CD4-positive, alpha-beta T cell (primary cell): Measurements from ENCODE around the gene CBX4. TPM values are rescaled to one million over a fixed set of nuclear protein-coding genes. Genes with fewer than 3 reads are reported as not detected.

Source experiments
- ATAC-seq: fragments of 200-7000 bp; cut with Tn5 transposase; one replicate; pipeline ENCODE4 v1.10.0; 2022; ENCODE audit warnings: mild to moderate bottlenecking; ENCODE audit not compliant: poor library complexity
- CTCF ChIA-PET: fragments of 350-600 bp; sonication (Branson Sonifier 250); formaldehyde crosslinking; loops from one replicate; lab custom pipeline; 2021; ENCODE audit warnings: antibody characterized with exemption, inconsistent platforms; lab: Charles Lee
- POLR2A ChIA-PET: fragments of 350-600 bp; sonication (Branson Sonifier 250); formaldehyde crosslinking; loops from one replicate; lab custom pipeline; 2021; ENCODE audit warnings: antibody characterized with exemption, inconsistent platforms; lab: Charles Lee
- DNase-seq, 14 experiments: peaks; one replicate each; pipeline ENCODE4 v3.0.0-alpha.2; 2013 to 2020; ENCODE audit warnings: mixed read lengths in 2 of 14
- H3K27ac ChIP-seq, 2 donors: one replicate each; pipeline versions ENCODE4 v1.5.1 to v1.7.0; 2013; ENCODE audit warnings: low read length in 2 of 2, low read depth in 1 of 2, mild to moderate bottlenecking in 1 of 2
- H3K27me3 ChIP-seq, 2 experiments: 1 replicate in 1 of 2; 2 replicates in 1 of 2; pipeline versions ENCODE4 v1.6.1 to v1.7.0; 2013; ENCODE audit warnings: low read length in 2 of 2, control low read depth in 1 of 2, mild to moderate bottlenecking in 1 of 2, moderate library complexity in 1 of 2; ENCODE audit not compliant: insufficient read depth in 2 of 2, control insufficient read depth in 1 of 2
- H3K36me3 ChIP-seq: one replicate; pipeline ENCODE4 v1.6.1; 2013; ENCODE audit warnings: low read length, control low read depth; ENCODE audit not compliant: insufficient read depth
- H3K4me1 ChIP-seq: one replicate; pipeline ENCODE4 v1.6.1; 2013; ENCODE audit warnings: low read length, control low read depth; ENCODE audit not compliant: insufficient read depth
- H3K4me3 ChIP-seq: one replicate; pipeline ENCODE4 v1.5.1; 2013; ENCODE audit warnings: mild to moderate bottlenecking, low read length, moderate library complexity
- H3K9me3 ChIP-seq, 2 experiments: 1 replicate in 1 of 2; 2 replicates in 1 of 2; pipeline versions ENCODE4 v1.6.1 to v1.7.0; 2013; ENCODE audit warnings: low read length in 2 of 2, mild to moderate bottlenecking in 2 of 2, control low read depth in 1 of 2, moderate library complexity in 1 of 2; ENCODE audit not compliant: control insufficient read depth in 1 of 2, insufficient read depth in 1 of 2
- H3K27ac Mint-ChIP-seq: one replicate; pipeline ENCODE4 v1.8.0; 2020; ENCODE audit warnings: mixed read lengths
- H3K27me3 Mint-ChIP-seq: one replicate; pipeline ENCODE4 v1.8.0; 2021; ENCODE audit warnings: mixed read lengths
- H3K36me3 Mint-ChIP-seq: one replicate; pipeline ENCODE4 v1.8.0; 2021; ENCODE audit warnings: low read depth, mixed read lengths
- H3K4me1 Mint-ChIP-seq: one replicate; pipeline ENCODE4 v1.8.0; 2021; ENCODE audit warnings: low read depth, mixed read lengths
- H3K4me3 Mint-ChIP-seq: one replicate; pipeline ENCODE4 v1.8.0; 2020; ENCODE audit warnings: mild to moderate bottlenecking, mixed read lengths
- H3K9me3 Mint-ChIP-seq: one replicate; pipeline ENCODE4 v1.8.0; 2020; ENCODE audit warnings: mixed read lengths
- intact Hi-C, 2 experiments: fragments of 100-400 bp; cut with DNase I in 1 of 2; cut with micrococcal nuclease in 1 of 2; formaldehyde crosslinking; loops; one replicate each; pipeline versions ENCODE4 v1.15.1 to v1.9.0; 2023 to 2025; cut with DNase I, micrococcal nuclease
- total RNA-seq, 174 experiments: library from RNA in 2 of 174; stranded (reverse) in 2 of 174; gene quantifications; one replicate each; pipeline ENCODE4 v1.2.3 and lab custom pipeline; 2021 to 2026
- TF ChIP-seq, protein P1 (sequence below): fragments of 200-600 bp; IDR thresholded peaks from one replicate; pipeline ENCODE4 v1.8.0; 2022; ENCODE audit warnings: antibody characterized with exemption, mild to moderate bottlenecking

CBX4 gene
- total RNA-seq, 2 experiments from 2014 or later, result 196 to 202 TPM

DNA sequence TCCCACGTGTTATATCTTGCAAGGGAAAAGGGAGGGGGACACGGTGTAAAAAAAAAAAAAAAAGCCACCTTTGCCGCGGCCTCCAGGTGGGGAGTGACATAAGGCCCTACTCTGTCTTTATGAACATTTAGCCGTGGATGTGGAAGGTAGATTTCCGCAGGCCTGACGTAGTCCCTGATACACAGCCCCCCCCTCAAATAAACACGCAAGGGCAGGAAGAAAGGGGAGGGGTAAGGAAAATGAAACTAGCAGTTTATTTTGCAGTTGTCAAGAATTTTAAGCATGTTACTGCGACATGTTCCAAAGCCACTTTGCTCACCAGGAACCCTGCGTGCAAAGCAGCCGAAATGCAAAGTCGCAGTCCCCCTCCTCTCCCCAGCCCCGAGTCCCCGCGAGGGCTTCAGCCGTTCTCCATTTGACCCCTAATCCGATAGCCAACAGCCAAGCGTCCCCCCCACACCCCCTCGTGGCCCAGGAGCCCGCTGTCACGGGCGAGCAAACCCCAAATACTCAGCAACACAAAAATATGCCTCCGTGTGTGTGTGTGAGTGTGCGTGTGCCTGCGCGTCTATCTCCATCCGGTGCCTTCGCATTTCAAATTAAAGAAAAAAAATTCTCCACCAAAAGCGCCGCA, 1.2 kb downstream of the CBX4 start:
- peak in 10 of 14 experiments; percentile 36 to 79 (median 52) for DNase-seq
- peak; percentile 12 for ATAC-seq
- intact Hi-C loops, result loop anchor here (1.0 to 5.0 kb wide), 4 partner anchors 27 to 199 kb away; partner anchors contain the start of genes CBX8 (in 1 of the 2) and CCDC40 (in 1 of the 2)
- Histone ChIP-seq H3K27ac (peak overlapping the region; percentile 58 to 75), H3K4me3 (peak overlapping the region; percentile 98), H3K36me3 (peaks cover 30% of the 10 kb centered on the region), H3K4me1 (peaks cover 81% of the 10 kb centered on the region), H3K9me3 (peaks cover 0 to 27% of the 10 kb centered on the region in 2 experiments), H3K27me3 (peaks cover 31 to 34% of the 10 kb centered on the region in 2 experiments)
- TF ChIP-seq, protein P1, sequence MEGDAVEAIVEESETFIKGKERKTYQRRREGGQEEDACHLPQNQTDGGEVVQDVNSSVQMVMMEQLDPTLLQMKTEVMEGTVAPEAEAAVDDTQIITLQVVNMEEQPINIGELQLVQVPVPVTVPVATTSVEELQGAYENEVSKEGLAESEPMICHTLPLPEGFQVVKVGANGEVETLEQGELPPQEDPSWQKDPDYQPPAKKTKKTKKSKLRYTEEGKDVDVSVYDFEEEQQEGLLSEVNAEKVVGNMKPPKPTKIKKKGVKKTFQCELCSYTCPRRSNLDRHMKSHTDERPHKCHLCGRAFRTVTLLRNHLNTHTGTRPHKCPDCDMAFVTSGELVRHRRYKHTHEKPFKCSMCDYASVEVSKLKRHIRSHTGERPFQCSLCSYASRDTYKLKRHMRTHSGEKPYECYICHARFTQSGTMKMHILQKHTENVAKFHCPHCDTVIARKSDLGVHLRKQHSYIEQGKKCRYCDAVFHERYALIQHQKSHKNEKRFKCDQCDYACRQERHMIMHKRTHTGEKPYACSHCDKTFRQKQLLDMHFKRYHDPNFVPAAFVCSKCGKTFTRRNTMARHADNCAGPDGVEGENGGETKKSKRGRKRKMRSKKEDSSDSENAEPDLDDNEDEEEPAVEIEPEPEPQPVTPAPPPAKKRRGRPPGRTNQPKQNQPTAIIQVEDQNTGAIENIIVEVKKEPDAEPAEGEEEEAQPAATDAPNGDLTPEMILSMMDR, result no peak
- ChIA-PET CTCF (no interaction called here), POLR2A (interaction anchor here (0.7 to 6.3 kb wide), 17 partner anchors 8 to 308 kb away, joined by 3 to 127 read pairs (median 11); partner anchors contain the start of genes CBX2, CBX8 and GAA)
- peaks cover 33% of the 10 kb centered on the region for H3K27me3 Mint-ChIP-seq
- H3K36me3 Mint-ChIP-seq, result peaks cover 42% of the 10 kb centered on the region
- H3K9me3 Mint-ChIP-seq, result no peaks in the 10 kb centered on the region
- H3K27ac Mint-ChIP-seq, result peak overlapping the region; percentile 99
- H3K4me3 Mint-ChIP-seq, result peak overlapping the region; percentile 98
- peaks cover 48% of the 10 kb centered on the region for H3K4me1 Mint-ChIP-seq

DNA sequence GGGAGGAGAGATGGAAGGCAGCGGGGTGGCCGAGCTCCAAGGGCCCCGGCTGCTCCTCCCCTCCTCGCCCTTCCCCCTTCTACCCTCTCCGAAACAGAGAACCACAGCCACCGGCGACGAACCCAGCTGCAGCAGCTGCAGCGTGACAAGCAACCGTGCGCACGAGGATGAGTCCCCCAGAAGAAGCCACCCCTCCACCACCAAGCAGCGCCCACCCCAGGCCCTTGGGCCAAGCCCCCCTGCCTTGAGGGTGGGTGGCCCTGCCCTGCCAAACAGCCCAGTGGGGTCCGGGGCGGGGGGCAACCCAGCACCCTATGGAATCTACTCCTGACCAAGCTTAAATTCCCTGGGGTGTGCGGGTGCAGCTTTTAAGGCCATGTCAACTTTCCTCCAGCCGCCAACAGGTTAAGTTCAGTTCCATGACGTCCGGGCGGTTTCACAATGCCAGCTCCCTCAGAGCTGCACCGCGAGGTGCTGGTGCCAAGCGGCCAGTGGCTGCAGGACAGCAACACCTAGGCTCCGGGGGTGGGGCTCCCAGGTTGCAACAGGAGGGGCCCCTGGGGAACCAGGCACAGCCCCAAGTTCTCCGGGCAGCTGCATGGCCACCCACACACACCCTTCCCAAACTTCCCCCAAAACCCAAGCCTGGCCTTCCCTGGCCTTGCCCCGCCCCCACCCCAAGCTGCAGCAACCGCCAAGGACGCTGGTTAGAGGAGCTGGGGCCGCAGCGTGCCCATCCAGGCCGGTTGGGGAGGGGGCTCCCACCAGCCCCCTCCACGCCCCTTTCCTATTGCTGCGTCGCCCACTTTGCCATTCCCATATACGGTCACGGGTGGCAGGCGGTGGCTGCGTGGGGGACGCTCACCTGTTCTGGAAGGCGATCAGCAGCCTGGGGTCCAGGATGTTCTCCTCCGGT, 2.0 kb downstream of the CBX4 start:
- Histone ChIP-seq H3K27me3 (peaks cover 23 to 26% of the 10 kb centered on the region in 2 experiments), H3K4me3 (peak overlapping the region; percentile 98), H3K9me3 (peaks cover 0 to 23% of the 10 kb centered on the region in 2 experiments), H3K27ac (no peak overlapping the region), H3K4me1 (peaks cover 81% of the 10 kb centered on the region), H3K36me3 (peaks cover 35% of the 10 kb centered on the region)
- POLR2A ChIA-PET, result interaction anchor here (0.7 to 3.7 kb wide), 8 partner anchors 12 to 157 kb away, joined by 3 to 31 read pairs (median 6); partner anchors contain the start of genes CBX2 and CBX8
- Mint-ChIP-seq H3K36me3 (peaks cover 44% of the 10 kb centered on the region), H3K4me1 (peaks cover 44% of the 10 kb centered on the region), H3K27me3 (peaks cover 25% of the 10 kb centered on the region), H3K9me3 (no peaks in the 10 kb centered on the region), H3K4me3 (peak overlapping the region; percentile 98), H3K27ac (peak overlapping the region; percentile 99)
- TF ChIP-seq, protein P1, result no peak
- CTCF ChIA-PET, result interaction anchor here (0.7 to 1.1 kb wide), 3 partner anchors 7 to 95 kb away, joined by 3 to 5 read pairs (median 3); no protein-coding TSS in a partner anchor
- no peak for ATAC-seq
- DNase-seq, result peak in 6 of 14 experiments; percentile 34 to 67 (median 52)
- intact Hi-C loops, result loop anchor here in 1 of 2 experiments (5.0 kb wide), 1 partner anchor 40 kb away; the partner anchor contains the start of gene CBX8

DNA sequence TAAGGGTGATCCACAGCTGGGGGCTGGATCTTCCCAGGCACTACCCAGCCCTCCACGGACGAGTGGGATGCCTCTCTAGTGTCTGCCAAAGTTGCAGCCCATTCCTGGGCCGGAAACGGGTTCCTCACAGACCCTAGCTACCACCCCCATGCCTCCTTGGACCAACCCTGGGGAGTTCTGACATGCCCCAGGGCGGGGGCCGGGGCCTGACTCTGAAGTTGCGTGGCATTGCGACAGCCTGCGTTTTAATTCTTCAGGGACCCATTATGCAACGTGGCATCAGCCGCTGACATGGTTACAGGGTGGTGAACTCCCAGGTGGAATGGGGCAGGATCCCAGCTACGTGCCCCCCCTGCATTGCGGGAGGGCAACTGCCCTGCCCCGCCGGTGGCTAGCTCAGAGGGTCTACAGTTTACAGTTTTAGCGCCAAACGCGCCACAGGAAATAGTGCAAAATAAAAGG, 2.7 kb downstream of the CBX4 start:
- POLR2A ChIA-PET, result interaction anchor here (1.6 to 3.7 kb wide), 7 partner anchors 11 to 158 kb away, joined by 3 to 31 read pairs (median 7); partner anchors contain the start of gene CBX8
- peaks cover 35% of the 10 kb centered on the region for H3K36me3 ChIP-seq
- TF ChIP-seq, protein P1, result no peak
- no peak overlapping the region for H3K27ac ChIP-seq
- peak overlapping the region; percentile 98 for H3K4me3 ChIP-seq
- no peaks in the 10 kb centered on the region for H3K9me3 Mint-ChIP-seq
- peak overlapping the region; percentile 98 for H3K4me3 Mint-ChIP-seq
- peaks cover 16 to 19% of the 10 kb centered on the region in 2 experiments for H3K27me3 ChIP-seq
- ATAC-seq (no peak), DNase-seq (peak in 1 of 14 experiments; percentile 30)
- intact Hi-C loops, result loop anchor here in 1 of 2 experiments (5.0 kb wide), 1 partner anchor 39 kb away; the partner anchor contains the start of gene CBX8
- H3K36me3 Mint-ChIP-seq, result peaks cover 44% of the 10 kb centered on the region
- H3K4me1 ChIP-seq, result peaks cover 76% of the 10 kb centered on the region
- peak overlapping the region; percentile 99 for H3K27ac Mint-ChIP-seq
- peaks cover 18% of the 10 kb centered on the region for H3K27me3 Mint-ChIP-seq
- peaks cover 37% of the 10 kb centered on the region for H3K4me1 Mint-ChIP-seq
- CTCF ChIA-PET, result interaction anchor here (0.7 to 1.1 kb wide), 3 partner anchors 8 to 95 kb away, joined by 3 to 5 read pairs (median 3); no protein-coding TSS in a partner anchor
- H3K9me3 ChIP-seq, result peaks cover 0 to 16% of the 10 kb centered on the region in 2 experiments
